GM21576 (cell line): Measurements from ENCODE around the gene SLC1A2.

Source experiments
- ATAC-seq: cut with Tn5 transposase; IDR thresholded peaks from one replicate; pipeline ENCODE4 v1.9.1; 2021; ENCODE audit warnings: mild to moderate bottlenecking, moderate library complexity; ENCODE audit not compliant: unreplicated experiment

The SLC1A2 gene

DNA sequence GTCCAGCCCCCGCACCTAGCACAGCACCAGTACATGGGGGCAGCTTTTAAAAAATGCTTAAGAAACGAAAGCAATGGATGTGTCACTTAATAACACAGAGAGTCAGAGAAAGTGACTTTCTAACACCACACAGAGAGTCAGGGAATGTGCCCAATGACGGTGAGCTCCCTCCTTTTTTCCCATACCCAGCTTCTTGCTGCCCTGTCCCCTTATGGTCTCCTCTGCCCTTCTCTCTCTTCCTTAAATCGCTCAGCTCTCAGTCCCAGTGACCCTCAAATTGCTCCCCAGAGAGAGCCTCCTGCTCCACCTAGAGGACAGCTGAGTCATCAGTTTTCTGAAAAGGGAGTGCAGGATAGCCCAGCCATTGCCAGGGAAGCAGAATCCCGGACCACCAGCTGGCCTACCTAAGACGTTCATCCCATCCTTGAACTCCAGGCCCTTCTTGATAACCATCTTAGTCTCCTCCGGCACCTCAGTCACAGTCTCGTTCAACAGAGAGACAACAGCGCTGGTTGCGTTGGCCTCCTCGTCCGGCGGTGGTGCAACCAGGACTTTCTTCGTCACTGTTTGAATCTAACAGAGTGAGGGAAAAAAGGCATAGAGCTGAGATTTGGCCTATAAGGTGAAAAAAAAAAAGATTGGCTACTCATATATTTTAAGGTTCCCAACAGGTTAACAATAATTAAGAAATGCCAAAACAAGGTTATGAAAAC lies 113.5 kb downstream of the SLC1A2 start:
- ATAC-seq = peak; percentile 53

DNA sequence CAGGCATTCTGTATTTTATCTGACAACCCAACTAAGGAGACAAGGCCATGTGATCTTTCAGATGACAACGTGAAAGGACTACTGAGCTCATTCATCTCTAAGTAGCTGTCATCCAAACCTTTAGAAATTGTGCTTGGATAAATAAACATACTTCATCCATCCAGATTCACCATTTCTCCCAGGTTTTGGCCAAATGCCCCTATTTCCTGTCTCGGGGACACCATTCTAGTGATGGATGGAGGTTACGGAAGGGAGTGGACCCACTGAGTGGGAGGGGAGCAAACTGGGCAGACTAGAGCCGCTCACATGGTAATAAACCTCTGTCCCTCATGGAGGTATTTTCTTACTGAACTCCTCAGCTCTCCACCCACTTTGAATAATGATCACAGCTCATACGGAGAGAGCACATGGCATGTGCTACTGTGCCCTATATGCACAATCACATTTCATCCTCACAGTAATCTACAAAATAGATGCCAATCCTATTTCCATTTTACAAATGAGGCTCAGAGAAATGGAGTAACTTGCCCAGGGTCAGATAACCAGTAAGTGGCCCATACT lies 114.4 kb downstream of the SLC1A2 start:
- no peak for ATAC-seq

DNA sequence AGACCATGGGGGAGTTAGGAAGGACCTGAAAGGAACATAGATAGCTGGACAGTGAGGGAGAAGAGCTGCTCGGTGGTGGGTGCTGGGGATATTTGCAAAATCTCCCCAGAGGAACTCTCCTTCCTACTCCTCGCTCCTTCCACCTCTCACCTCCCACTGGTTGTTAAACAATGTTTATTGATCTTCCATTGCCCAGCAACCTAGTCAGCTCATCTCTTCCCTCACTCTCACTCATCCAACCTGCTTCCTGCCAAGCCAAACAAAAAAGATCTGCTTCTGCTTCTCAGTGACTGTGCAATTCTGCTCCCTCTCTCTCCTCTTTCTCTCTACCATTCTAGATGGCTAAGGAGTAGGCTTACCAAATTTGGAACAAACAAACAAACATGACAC lies 115.0 kb downstream of the SLC1A2 start:
- ATAC-seq = no peak

GRCh38 chr11:35303596-35304385 lies 115.6 kb downstream of the SLC1A2 start:
- no peak for ATAC-seq

GRCh38 chr11:35302398-35302797 lies 117.0 kb downstream of the SLC1A2 start:
- no peak for ATAC-seq

GRCh38 chr11:35298369-35298768 lies 121.0 kb downstream of the SLC1A2 start:
- no peak for ATAC-seq

- ATAC-seq = no peak
Measured at GRCh38 chr11:35295751-35296150, 123.6 kb downstream of the SLC1A2 start.

- ATAC-seq = no peak
Measured at GRCh38 chr11:35293699-35294098, 125.7 kb downstream of the SLC1A2 start.

DNA sequence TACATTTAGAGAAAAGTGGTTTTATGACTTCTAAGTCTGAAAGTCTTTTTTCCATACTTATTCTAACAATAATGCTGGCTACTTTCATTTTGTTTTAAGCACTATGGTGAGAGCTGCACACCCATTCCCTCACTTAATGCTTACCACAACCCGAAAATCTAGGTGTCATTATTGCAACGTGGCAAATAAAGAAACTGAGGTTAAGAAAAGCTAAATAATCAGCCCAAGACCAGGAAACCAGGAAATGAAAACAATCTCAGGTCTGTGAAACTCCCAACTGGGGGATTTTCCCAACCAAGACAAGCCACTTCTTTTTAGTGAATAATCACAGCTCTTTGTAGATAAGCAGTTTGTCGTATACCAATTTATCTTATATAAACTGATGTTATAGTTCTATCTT lies 126.3 kb downstream of the SLC1A2 start:
- ATAC-seq = no peak

DNA sequence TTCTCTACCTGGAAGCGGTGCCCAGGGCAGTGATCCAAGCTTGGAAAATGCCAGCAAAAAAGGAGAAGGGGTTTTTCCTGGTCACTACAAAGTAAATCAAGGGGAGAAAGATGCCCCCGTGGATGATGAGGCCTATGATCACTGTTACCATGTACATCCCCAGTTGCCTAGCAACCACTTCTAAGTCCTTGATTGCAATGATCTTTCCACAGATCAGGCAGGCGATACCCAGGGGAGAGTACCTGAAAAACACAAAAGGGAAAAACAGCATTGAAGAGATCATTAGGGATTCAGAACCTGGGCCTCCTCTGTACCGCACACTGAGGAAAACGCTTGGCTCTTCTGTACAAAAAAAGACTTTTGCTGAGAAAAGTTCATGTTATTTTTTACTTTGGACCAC lies 127.1 kb downstream of the SLC1A2 start:
- ATAC-seq = no peak

DNA sequence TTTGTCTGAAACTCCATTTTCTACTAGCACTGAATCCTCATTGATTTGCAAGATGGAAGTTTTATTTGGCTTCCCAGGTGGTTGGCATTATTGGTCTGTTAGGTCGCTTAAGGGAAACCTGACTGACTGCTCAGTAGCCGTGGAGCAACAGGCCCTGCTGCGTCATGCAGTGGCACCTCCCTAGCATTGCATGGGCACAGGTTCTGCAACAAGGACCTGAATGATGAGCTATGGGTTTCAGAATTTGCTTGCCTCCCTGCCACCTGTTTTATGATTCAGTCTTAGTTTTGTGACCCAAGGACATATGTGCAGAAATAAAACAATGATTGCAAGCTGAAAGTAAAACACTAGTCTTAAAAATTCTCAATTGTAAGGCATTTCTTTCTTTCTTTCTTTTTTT lies 128.5 kb downstream of the SLC1A2 start:
- ATAC-seq = no peak

GRCh38 chr11:35289821-35290220 lies 129.5 kb downstream of the SLC1A2 start:
- no peak for ATAC-seq

DNA sequence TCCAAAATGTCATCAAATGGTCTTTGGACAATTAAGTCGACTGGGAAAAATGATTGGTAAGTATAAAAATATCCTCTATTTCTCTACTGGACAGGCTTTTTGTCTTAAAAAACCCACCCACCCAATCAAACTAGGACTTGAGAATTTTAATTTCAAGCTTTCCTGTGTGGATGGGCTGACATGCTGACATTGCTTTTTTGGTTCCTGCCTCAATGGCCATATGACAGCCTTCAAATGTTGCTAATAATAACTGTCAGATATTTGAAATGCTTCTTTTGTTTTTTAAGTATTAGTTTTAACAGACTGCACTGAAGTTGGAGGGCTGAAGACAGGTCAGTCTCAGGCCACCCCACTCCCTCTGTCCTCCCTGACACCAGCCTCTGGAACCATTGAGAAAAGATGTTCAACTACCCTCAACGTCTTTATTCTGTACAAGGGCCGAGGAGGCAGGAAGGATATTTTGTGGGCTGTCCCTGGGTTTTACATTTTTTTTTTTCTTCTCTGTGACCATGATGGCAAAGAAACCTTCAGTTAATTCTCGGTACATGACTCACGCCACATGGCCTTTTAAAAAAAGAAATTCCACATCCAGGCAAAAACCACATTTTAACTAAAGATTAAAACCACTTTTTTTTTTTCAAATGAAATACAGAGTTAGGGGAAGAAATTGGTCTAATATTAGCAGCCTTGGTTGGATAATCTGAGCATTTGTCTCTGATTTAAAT lies 130.4 kb downstream of the SLC1A2 start:
- ATAC-seq = no peak

DNA sequence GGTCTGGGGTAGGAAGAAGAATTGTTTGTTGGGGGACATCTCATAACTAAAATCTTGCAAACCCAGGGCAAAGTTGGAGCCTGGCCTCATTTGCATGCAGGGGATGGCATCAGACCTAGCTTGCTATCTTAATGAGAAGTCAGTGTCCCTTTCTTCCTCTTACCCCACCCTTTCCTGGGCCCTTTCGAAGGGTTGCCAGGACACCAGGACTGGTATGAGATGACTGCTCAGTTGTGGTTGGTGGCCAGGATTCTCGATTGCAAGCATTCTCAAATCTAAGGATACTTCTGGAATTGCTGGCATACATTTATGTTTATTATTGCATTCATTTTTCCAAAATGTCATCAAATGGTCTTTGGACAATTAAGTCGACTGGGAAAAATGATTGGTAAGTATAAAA lies 131.0 kb downstream of the SLC1A2 start:
- no peak for ATAC-seq

GRCh38 chr11:35287344-35287890 lies 131.9 kb downstream of the SLC1A2 start:
- ATAC-seq = no peak

- no peak for ATAC-seq
Measured at GRCh38 chr11:35286126-35286525, 133.2 kb downstream of the SLC1A2 start.

- ATAC-seq = no peak
Measured at GRCh38 chr11:35285471-35285870, 133.9 kb downstream of the SLC1A2 start.

GRCh38 chr11:35282221-35282882 lies 137.0 kb downstream of the SLC1A2 start:
- no peak for ATAC-seq

DNA sequence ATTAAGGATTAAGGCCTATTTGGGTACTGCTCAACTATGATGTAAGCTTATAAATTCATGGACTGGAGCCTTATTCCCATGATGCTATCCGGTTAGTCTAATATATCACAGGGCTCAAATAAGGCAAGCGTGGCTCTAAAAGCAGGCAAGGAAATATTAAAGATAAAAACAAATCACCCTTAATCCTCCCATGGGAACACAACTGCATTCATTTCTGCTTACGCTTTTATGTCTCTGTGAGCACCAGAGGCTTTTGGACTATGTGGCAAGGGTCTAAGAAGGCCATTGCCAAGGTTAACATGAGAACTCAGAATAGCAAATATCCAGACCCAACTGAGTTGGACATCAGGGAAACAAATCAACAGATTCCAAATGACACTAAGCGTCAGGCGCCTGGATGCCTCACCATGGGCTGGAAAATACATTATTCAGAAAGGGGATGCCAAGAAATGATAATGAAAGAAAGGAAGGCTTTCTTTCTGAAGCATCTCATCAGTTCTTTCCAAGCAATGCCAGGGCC lies 138.1 kb downstream of the SLC1A2 start:
- no peak for ATAC-seq

DNA sequence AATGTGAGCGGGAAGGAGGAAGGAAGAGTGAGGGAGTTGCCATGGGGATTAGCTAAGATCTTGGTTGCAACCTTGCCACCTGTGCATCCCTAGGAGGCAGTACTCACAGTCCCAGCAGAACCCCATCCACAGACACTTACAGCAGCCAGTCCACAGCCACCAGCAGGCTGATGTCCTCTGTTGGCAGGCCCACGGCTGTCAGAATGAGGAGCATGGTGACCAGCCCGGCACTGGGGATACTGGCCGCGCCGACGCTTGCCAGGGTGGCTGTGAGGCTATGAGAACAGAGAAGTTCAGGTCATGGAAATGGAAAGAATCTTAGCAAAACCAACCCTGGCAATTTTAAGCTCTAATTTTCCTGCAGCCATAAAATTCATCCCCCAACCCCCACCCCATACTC lies 138.6 kb downstream of the SLC1A2 start:
- ATAC-seq = no peak
